Neural cell (in vitro differentiated cells): ENCODE data around the gene VSNL1.

Experiments
- CTCF ChIP-seq: fragments of 450-650 bp; IDR thresholded peaks from 2 replicates; pipeline ENCODE4 v1.5.1; 2014; ENCODE audit warnings: antibody characterized with exemption, mild to moderate bottlenecking, moderate library complexity; ENCODE audit not compliant: poor library complexity, severe bottlenecking
- EP300 ChIP-seq: fragments of 450-650 bp; conservative IDR thresholded peaks from 2 replicates; pipeline ENCODE4 v1.6.1; 2014; ENCODE audit warnings: antibody characterized with exemption, mild to moderate bottlenecking, moderate library complexity; ENCODE audit not compliant: poor library complexity, severe bottlenecking
- EZH2 ChIP-seq: fragments of 200-600, 300-800 bp; shearing (Covaris generic), sonication (generic); IDR thresholded peaks from 2 replicates; pipeline ENCODE4 v1.6.1; 2014; ENCODE audit warnings: antibody characterized with exemption, low read length, borderline replicate concordance, mild to moderate bottlenecking; ENCODE audit not compliant: insufficient read depth, poor library complexity, severe bottlenecking
- MXI1 ChIP-seq: fragments of 450-650 bp; conservative IDR thresholded peaks from 2 replicates; pipeline ENCODE4 v1.6.1; 2014; ENCODE audit warnings: antibody characterized with exemption, mild to moderate bottlenecking; ENCODE audit not compliant: poor library complexity, severe bottlenecking
- POLR2AphosphoS5 ChIP-seq: IDR thresholded peaks from 2 replicates; pipeline ENCODE4 v1.6.1; 2012

- TF ChIP-seq CTCF (no peak), EZH2 (no peak), MXI1 (peak; percentile 59), POLR2AphosphoS5 (no peak), EP300 (no peak)
Observed at GRCh38 chr2:17538844-17539554, 1.5 kb upstream of the VSNL1 start.
